Measurements from ENCODE around the gene REEP5. TPM values are rescaled to one million over a fixed set of nuclear protein-coding genes. Genes with fewer than 3 reads are reported as not detected.

REEP5 gene
- polyA plus RNA-seq, 1 of the 3 experiments (the other 2 are of a cell fraction) = 124 TPM

DNA sequence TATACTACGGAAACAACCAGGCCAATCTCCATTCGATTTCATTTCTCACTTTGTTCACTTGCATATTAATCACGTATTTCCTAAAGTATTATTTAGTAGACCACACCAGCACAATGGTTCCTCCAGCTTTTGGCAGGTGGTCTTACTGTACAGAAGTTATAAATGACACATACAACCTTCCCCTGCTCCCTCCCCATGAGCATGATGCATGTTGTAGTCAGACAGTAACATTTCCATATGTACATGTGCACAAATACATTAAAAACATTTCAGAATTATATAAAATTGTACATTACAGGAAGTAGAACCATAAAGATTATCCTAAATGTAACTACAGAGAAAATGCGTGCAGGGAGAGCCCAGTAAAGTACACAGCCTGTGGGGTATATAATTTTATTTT, 43.9 kb downstream of the REEP5 start:
- Histone ChIP-seq H3K4me3 (ENCODE audit: low read depth in 2 of 2, low read length in 1 of 2) (no peak overlapping the region), H4K20me1 (ENCODE audit: insufficient read depth) (peaks cover 6% of the 10 kb centered on the region), H3K27me3 (ENCODE audit: insufficient read depth) (no peaks in the 10 kb centered on the region), H3K79me2 (ENCODE audit: insufficient read depth) (peaks cover 34% of the 10 kb centered on the region), H3K4me2 (no peak overlapping the region), H3K27ac (ENCODE audit: low read depth in 2 of 2, low read length in 1 of 2) (no peak overlapping the region; a peak in 1 of 4 replicates), H3K9me3 (no peaks in the 10 kb centered on the region), H3K9ac (no peak overlapping the region), H2AFZ (ENCODE audit: low read depth) (no peak overlapping the region), H3F3A (replicated peaks; ENCODE audit: insufficient read depth) (peaks cover 11% of the 10 kb centered on the region), H3K9me2 (no peaks in the 10 kb centered on the region), H3K36me3 (replicated peaks in 1 of 2; ENCODE audit: control insufficient read depth in 1 of 2, insufficient read depth in 2 of 2, low read length in 1 of 2) (peaks cover 49 to 72% of the 10 kb centered on the region in 2 experiments), H3K4me1 (ENCODE audit: control insufficient read depth in 1 of 2, insufficient read depth in 2 of 2, low read depth in 1 of 2, low read length in 1 of 2) (no peaks in the 10 kb centered on the region; a peak in 1 of 4 replicates)
- ChIA-PET CTCF (interaction anchor here (0.9 kb wide), 1 partner anchor 43 kb away, joined by 5 read pairs; no protein-coding TSS in a partner anchor), POLR2A (no interaction called here)
- 74% methylated on average over 4 of the region's 4 CpGs for WGBS (ENCODE audit: low lambda C conversion rate)
- no peak for TF ChIP-seq EP300 (IDR thresholded peaks at IDR 0.05; ENCODE audit: borderline replicate concordance in 1 of 2, low read depth in 1 of 2, low read length in 1 of 2)
- no peak for TF ChIP-seq FOXM1 (IDR thresholded peaks at IDR 0.05; ENCODE audit: low read depth)
- no peak for TF ChIP-seq MXI1 (IDR thresholded peaks at IDR 0.05; ENCODE audit: low read depth, low read length)
- no peak for TF ChIP-seq ZBTB33 (IDR thresholded peaks at IDR 0.05; ENCODE audit: borderline replicate concordance, low read depth)
- no peak for TF ChIP-seq GATA2 (CRISPR knock-in tag; IDR thresholded peaks at IDR 0.05)
- TF ChIP-seq CHD2 (IDR thresholded peaks at IDR 0.05; ENCODE audit: low read length, partially characterized antibody) = no peak
- no peak; the same call in 1 of the 2 replicates for TF ChIP-seq POLR2AphosphoS5 (IDR thresholded peaks at IDR 0.05; ENCODE audit: low read depth, low read length)
- no peak for TF ChIP-seq TEAD4 (IDR thresholded peaks at IDR 0.05; ENCODE audit: borderline replicate concordance, insufficient read depth)
- TF ChIP-seq, protein P1, sequence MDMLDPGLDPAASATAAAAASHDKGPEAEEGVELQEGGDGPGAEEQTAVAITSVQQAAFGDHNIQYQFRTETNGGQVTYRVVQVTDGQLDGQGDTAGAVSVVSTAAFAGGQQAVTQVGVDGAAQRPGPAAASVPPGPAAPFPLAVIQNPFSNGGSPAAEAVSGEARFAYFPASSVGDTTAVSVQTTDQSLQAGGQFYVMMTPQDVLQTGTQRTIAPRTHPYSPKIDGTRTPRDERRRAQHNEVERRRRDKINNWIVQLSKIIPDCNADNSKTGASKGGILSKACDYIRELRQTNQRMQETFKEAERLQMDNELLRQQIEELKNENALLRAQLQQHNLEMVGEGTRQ (IDR thresholded peaks at IDR 0.05; ENCODE audit: borderline replicate concordance, low read depth, low read length) = no peak
- DNase-seq = no peak

- Histone ChIP-seq H3K4me1 (ENCODE audit: control insufficient read depth in 1 of 2, insufficient read depth in 2 of 2, low read depth in 1 of 2, low read length in 1 of 2) (no peaks in the 10 kb centered on the region; a peak in 1 of 4 replicates), H3K4me3 (ENCODE audit: low read depth in 2 of 2, low read length in 1 of 2) (no peak overlapping the region), H3K4me2 (no peak overlapping the region), H3K27me3 (ENCODE audit: insufficient read depth) (no peaks in the 10 kb centered on the region), H3K9ac (no peak overlapping the region), H4K20me1 (ENCODE audit: insufficient read depth) (peaks cover 6% of the 10 kb centered on the region), H2AFZ (ENCODE audit: low read depth) (no peak overlapping the region), H3K36me3 (replicated peaks in 1 of 2; ENCODE audit: control insufficient read depth in 1 of 2, insufficient read depth in 2 of 2, low read length in 1 of 2) (peaks cover 37 to 57% of the 10 kb centered on the region in 2 experiments), H3K9me3 (no peaks in the 10 kb centered on the region), H3K27ac (ENCODE audit: low read depth in 2 of 2, low read length in 1 of 2) (no peak overlapping the region; a peak in 1 of 4 replicates), H3K79me2 (ENCODE audit: insufficient read depth) (peaks cover 34% of the 10 kb centered on the region), H3F3A (replicated peaks; ENCODE audit: insufficient read depth) (peaks cover 19% of the 10 kb centered on the region), H3K9me2 (no peaks in the 10 kb centered on the region)
- no peak for TF ChIP-seq CHD2 (IDR thresholded peaks at IDR 0.05; ENCODE audit: low read length, partially characterized antibody)
- no peak for TF ChIP-seq GABPA (IDR thresholded peaks at IDR 0.05; ENCODE audit: low read depth)
- TF ChIP-seq RAD21 (IDR thresholded peaks at IDR 0.05; ENCODE audit: low read length) = no peak
- TF ChIP-seq MXI1 (IDR thresholded peaks at IDR 0.05; ENCODE audit: low read depth, low read length) = no peak
- no peak for TF ChIP-seq TCF12 (IDR thresholded peaks at IDR 0.05)
- no peak for TF ChIP-seq REST (IDR thresholded peaks at IDR 0.05; ENCODE audit: low read depth, low read length)
- no peak for TF ChIP-seq NRF1 (IDR thresholded peaks at IDR 0.05; ENCODE audit: low read depth, low read length)
- no peak for TF ChIP-seq JUND (IDR thresholded peaks at IDR 0.05)
- TF ChIP-seq GATA2 (CRISPR knock-in tag; IDR thresholded peaks at IDR 0.05) = no peak
- 89% methylated on average over 2 of the region's 2 CpGs for WGBS (ENCODE audit: low lambda C conversion rate)
- ChIA-PET POLR2A (no interaction called here), CTCF (no interaction called here)
- no peak for DNase-seq
These were observed 45.7 kb downstream of the REEP5 start for GRCh38 chr5:112876362-112876761.

All from SK-N-SH (cell line).